Stimulated activated CD4-positive, alpha-beta T cell treated with anti-CD3 and anti-CD28 coated beads, Interleukin-1b, Interleukin-23, amount 100 ng/mL, for 24 hours (primary cell): Measurements from ENCODE around the gene RPS15.

Experiments
- DNase-seq, 4 experiments: peaks; one replicate each; pipeline ENCODE4 v3.0.0-alpha.2; 2020; ENCODE audit warnings: low read depth in 4 of 4, low spot score in 1 of 4

RPS15 gene

GRCh38 chr19:1450735-1451731 is 12.8 kb downstream of the RPS15 start:
- DNase-seq = no peak

- DNase-seq = no peak
Observed at GRCh38 chr19:1451916-1452801, 14.0 kb downstream of the RPS15 start.

- no peak for DNase-seq
Observed at GRCh38 chr19:1452802-1453524, 14.8 kb downstream of the RPS15 start.

GRCh38 chr19:1453525-1454364 is 15.5 kb downstream of the RPS15 start:
- no peak for DNase-seq

- no peak for DNase-seq
Observed at GRCh38 chr19:1455002-1455335, 16.8 kb downstream of the RPS15 start.

GRCh38 chr19:1455336-1456120 is 17.3 kb downstream of the RPS15 start:
- no peak for DNase-seq

GRCh38 chr19:1456121-1456900 is 18.1 kb downstream of the RPS15 start:
- DNase-seq = no peak

GRCh38 chr19:1457031-1457739 is 19.0 kb downstream of the RPS15 start:
- no peak for DNase-seq

- DNase-seq = no peak
Observed at GRCh38 chr19:1457892-1458291, 19.7 kb downstream of the RPS15 start.

- DNase-seq = no peak
Observed at GRCh38 chr19:1459479-1459878, 21.3 kb downstream of the RPS15 start.

- no peak for DNase-seq
Observed at GRCh38 chr19:1460033-1460995, 22.1 kb downstream of the RPS15 start.

- no peak for DNase-seq
Observed at GRCh38 chr19:1461862-1462261, 23.7 kb downstream of the RPS15 start.

- no peak for DNase-seq
Observed at GRCh38 chr19:1465191-1466016, 27.2 kb downstream of the RPS15 start.

- no peak for DNase-seq
Observed at GRCh38 chr19:1466018-1466460, 27.8 kb downstream of the RPS15 start.

GRCh38 chr19:1466461-1467214 is 28.4 kb downstream of the RPS15 start:
- DNase-seq = no peak

- DNase-seq = no peak
Observed at GRCh38 chr19:1467215-1467489, 29.0 kb downstream of the RPS15 start.
